Epithelial cell of esophagus (primary cell): ENCODE data around the gene UBALD1.

Experiments used
- DNase-seq: peaks from one replicate; pipeline ENCODE4 v3.0.0; 2010; ENCODE audit warnings: low read depth
- H3K4me3 ChIP-seq: 2 replicates; pipeline ENCODE4 v1.5.1; 2011; ENCODE audit warnings: mild to moderate bottlenecking, low read length, control low read depth
- CTCF ChIP-seq: IDR thresholded peaks from 2 replicates; pipeline ENCODE4 v1.5.1; 2011; ENCODE audit warnings: low read depth, mild to moderate bottlenecking, low read length, control low read depth, inconsistent platforms; ENCODE audit not compliant: insufficient read depth; ENCODE audit errors: missing control alignments

UBALD1 gene

GRCh38 chr16:4656695-4657686, 42.3 kb upstream of the UBALD1 start:
- no peak for DNase-seq
- no peak overlapping the region for H3K4me3 ChIP-seq
- TF ChIP-seq CTCF = no peak

DNA sequence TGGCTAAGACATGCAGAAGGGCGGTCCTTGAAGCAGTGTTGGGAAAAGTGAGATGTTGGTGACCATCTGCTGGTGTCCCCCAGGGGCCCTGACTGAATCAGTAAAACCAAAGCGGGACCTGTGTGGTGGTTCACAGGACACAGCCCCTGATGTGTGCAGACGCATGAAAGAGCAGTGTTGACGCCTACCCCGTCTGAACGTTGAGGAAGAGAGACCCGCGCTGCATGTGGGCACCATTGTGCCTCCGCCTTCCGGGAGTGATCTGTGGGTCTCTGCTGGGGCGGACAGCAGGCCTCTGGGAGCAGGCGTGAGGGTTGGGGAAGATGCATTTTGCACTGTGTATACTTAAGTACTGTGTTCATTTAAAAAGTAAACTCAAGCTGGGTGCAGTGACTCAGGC, 41.5 kb upstream of the UBALD1 start:
- no peak for TF ChIP-seq CTCF
- H3K4me3 ChIP-seq = no peak overlapping the region
- no peak for DNase-seq

DNA sequence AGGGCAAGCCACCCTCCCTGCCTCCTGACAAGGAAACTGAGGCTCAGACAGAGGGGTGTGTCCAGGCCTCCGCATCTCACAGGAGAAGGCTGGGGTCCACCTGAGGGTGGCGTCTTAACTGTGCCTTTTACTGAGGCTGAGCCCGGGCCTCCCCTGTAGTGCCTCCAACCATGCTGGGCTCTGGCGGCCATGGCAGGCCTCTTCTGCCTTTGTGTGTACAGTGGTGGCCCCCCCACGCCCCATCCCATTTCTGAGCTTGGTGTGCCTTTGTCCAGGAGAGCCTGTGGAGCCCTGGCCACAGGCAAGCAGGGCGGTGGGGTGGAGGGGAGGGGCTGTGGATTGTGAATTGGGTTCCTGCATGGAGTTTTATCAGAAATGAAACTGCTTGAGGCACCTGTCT, 41.1 kb upstream of the UBALD1 start:
- H3K4me3 ChIP-seq = no peak overlapping the region
- DNase-seq = no peak
- TF ChIP-seq CTCF = no peak

- no peak overlapping the region for H3K4me3 ChIP-seq
- no peak for DNase-seq
- no peak for TF ChIP-seq CTCF
Measured at GRCh38 chr16:4654964-4655590, 40.4 kb upstream of the UBALD1 start.

- DNase-seq = no peak
- TF ChIP-seq CTCF = no peak
- no peak overlapping the region for H3K4me3 ChIP-seq
Measured at GRCh38 chr16:4654011-4654963, 39.6 kb upstream of the UBALD1 start.

DNA sequence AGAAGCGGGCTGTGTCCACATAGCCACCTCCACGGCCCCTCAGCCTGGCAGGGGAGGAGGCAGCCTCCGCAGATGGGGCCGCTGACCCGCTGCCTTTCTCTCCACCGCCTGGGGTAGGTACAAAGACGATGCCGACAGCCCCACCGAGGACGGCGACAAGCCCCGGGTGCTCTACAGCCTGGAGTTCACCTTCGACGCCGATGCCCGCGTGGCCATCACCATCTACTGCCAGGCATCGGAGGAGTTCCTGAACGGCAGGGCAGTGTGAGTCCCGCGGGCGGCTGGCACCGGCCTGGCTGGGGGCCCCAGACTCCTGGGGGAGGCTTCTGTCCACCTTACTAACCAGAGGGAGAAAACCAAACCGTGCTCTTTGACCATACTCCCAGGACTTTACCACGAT, 37.9 kb upstream of the UBALD1 start:
- TF ChIP-seq CTCF = no peak
- no peak overlapping the region for H3K4me3 ChIP-seq
- no peak for DNase-seq
